ENCODE data around the gene GIT1.

- TF ChIP-seq POLR2A (IDR thresholded peaks at IDR 0.05) = no peak
- TF ChIP-seq CTCF (IDR thresholded peaks at IDR 0.05) = no peak
These were observed 23.2 kb upstream of the GIT1 start for GRCh38 chr17:29612404-29613280.

Measured in heart left ventricle (tissue), 13 donors.